ENCODE results near the gene DCBLD2. TPM values are rescaled to one million over a fixed set of nuclear protein-coding genes. Genes with fewer than 3 reads are reported as not detected.

The DCBLD2 gene
- total RNA-seq, 1 experiment from 2014 or later = 48.0 TPM

GRCh38 chr3:98848108-98848507 is 53.4 kb downstream of the DCBLD2 start:
- Histone ChIP-seq H2BK20ac (ENCODE audit: low read depth, low read length, poor library complexity, severe bottlenecking) (no peak overlapping the region), H3K4me1 (ENCODE audit: insufficient read depth, low read length) (no peaks in the 10 kb centered on the region), H3K79me2 (ENCODE audit: insufficient read depth, low read length) (no peaks in the 10 kb centered on the region), H3K4ac (ENCODE audit: low read depth, low read length) (no peak overlapping the region), H4K20me1 (ENCODE audit: control insufficient read depth, insufficient read depth, insufficient read length) (no peaks in the 10 kb centered on the region), H3K18ac (ENCODE audit: insufficient read length, low read depth, low read length) (no peak overlapping the region), H4K91ac (ENCODE audit: insufficient read length, low read depth, low read length) (no peak overlapping the region), H2BK15ac (ENCODE audit: low read depth, low read length) (no peak overlapping the region), H3K79me1 (ENCODE audit: insufficient read depth, low read depth, low read length, poor library complexity, severe bottlenecking) (no peaks in the 10 kb centered on the region), H3T11ph (ENCODE audit: low read length) (no peak overlapping the region), H2BK120ac (ENCODE audit: low read depth, low read length, poor library complexity, severe bottlenecking) (no peak overlapping the region), H3K4me2 (ENCODE audit: insufficient read depth, insufficient read length, low read length) (no peak overlapping the region), H2AK5ac (ENCODE audit: insufficient read length, low read length) (no peak overlapping the region), H3K23ac (ENCODE audit: insufficient read length, low read depth, low read length) (no peak overlapping the region), H2BK12ac (ENCODE audit: insufficient read length, low read depth, low read length) (no peak overlapping the region), H3K27me3 (ENCODE audit: insufficient read depth, low read length) (no peaks in the 10 kb centered on the region), H3K56ac (ENCODE audit: insufficient read length, low read depth, low read length) (no peak overlapping the region), H4K5ac (ENCODE audit: insufficient read length, low read depth, low read length) (no peak overlapping the region), H3K14ac (ENCODE audit: insufficient read depth, low read length) (no peak overlapping the region), H3K9me3 (ENCODE audit: control insufficient read depth, low read depth, low read length) (no peaks in the 10 kb centered on the region), H3K23me2 (ENCODE audit: insufficient read length, low read depth, low read length, poor library complexity, severe bottlenecking) (no peaks in the 10 kb centered on the region), H4K8ac (replicated peaks; ENCODE audit: insufficient read length, low read depth, low read length) (no peak overlapping the region), H2BK5ac (ENCODE audit: insufficient read length, low read length) (no peak overlapping the region), H3K27ac (ENCODE audit: insufficient read length, low read depth, low read length) (no peak overlapping the region), H2AFZ (ENCODE audit: low read length) (no peak overlapping the region), H3K9ac (ENCODE audit: extremely low read depth, insufficient read length, low read length) (no peak overlapping the region)
- DNase-seq = no peak
- no peak overlapping the region for H3K4me3 Mint-ChIP-seq
- H3K4me1 Mint-ChIP-seq = peaks cover 5 to 8% of the 10 kb centered on the region in 2 experiments; a peak in 2 of 4 replicates
- WGBS (ENCODE audit: extremely low coverage, insufficient read length, low lambda C conversion rate) = no CpG with 5 or more reads among the region's 1 CpG
- H3K36me3 Mint-ChIP-seq (ENCODE audit: insufficient read depth in 1 of 3, low read depth in 3 of 3) = peaks cover 13 to 25% (median 13%) of the 10 kb centered on the region in 3 experiments
- no peaks in the 10 kb centered on the region for H3K27me3 Mint-ChIP-seq (ENCODE audit: low read depth)
- no peak for TF ChIP-seq CTCF (conservative IDR thresholded peaks at IDR 0.05)
- H3K9me3 Mint-ChIP-seq = peaks cover 0 to 7% of the 10 kb centered on the region in 2 experiments; a peak in 2 of 5 replicates
- no peak overlapping the region for H3K27ac Mint-ChIP-seq
